ENCODE results near the gene MYO6.

The MYO6 gene

GRCh38 chr6:75761489-75761888, 12.4 kb downstream of the MYO6 start (continued):
- TF ChIP-seq TOX (CRISPR knock-in tag; IDR thresholded peaks at IDR 0.05; ENCODE audit: borderline replicate concordance) (no peak), ZFP30 (CRISPR knock-in tag; IDR thresholded peaks at IDR 0.05) (no peak)

DNA sequence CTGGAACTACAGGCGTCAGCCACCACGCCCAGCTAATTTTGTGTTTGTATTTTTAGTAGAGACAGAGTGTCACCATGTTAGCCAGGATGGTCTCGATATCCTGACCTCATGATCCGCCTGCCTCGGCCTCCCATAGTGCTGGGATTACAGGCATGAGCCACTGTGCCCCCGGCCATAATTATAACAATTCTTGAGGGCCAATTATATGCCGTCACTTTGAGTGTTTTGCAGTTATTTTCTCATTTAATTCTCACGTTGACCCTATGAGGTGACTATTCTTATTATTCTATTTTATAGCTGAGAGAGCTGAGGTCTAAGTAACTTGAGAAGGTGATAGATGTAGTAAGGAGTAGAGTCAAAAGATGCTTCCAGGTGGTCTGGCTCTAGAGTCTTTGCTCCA, 13.0 kb downstream of the MYO6 start:
- no peak for ATAC-seq
- TF ChIP-seq CSDC2 (CRISPR knock-in tag; IDR thresholded peaks at IDR 0.05) (no peak), PPARA (CRISPR knock-in tag; IDR thresholded peaks at IDR 0.05; ENCODE audit: borderline replicate concordance) (no peak), TOX (CRISPR knock-in tag; IDR thresholded peaks at IDR 0.05; ENCODE audit: borderline replicate concordance) (no peak), ZNF8 (CRISPR knock-in tag; IDR thresholded peaks at IDR 0.05) (no peak), BACH2 (CRISPR knock-in tag; IDR thresholded peaks at IDR 0.05; ENCODE audit: borderline replicate concordance) (no peak), ISL1 (CRISPR knock-in tag; IDR thresholded peaks at IDR 0.05) (no peak), ZNF565 (CRISPR knock-in tag; conservative IDR thresholded peaks at IDR 0.05; ENCODE audit: low read depth) (no peak), PATZ1 (CRISPR knock-in tag; IDR thresholded peaks at IDR 0.05; ENCODE audit: borderline replicate concordance) (no peak), ESRRG (CRISPR knock-in tag; IDR thresholded peaks at IDR 0.05) (no peak), ZFP30 (CRISPR knock-in tag; IDR thresholded peaks at IDR 0.05) (no peak), ARNTL (CRISPR knock-in tag; IDR thresholded peaks at IDR 0.05; ENCODE audit: borderline replicate concordance, low read depth) (no peak)
- TF ChIP-seq, protein P1, sequence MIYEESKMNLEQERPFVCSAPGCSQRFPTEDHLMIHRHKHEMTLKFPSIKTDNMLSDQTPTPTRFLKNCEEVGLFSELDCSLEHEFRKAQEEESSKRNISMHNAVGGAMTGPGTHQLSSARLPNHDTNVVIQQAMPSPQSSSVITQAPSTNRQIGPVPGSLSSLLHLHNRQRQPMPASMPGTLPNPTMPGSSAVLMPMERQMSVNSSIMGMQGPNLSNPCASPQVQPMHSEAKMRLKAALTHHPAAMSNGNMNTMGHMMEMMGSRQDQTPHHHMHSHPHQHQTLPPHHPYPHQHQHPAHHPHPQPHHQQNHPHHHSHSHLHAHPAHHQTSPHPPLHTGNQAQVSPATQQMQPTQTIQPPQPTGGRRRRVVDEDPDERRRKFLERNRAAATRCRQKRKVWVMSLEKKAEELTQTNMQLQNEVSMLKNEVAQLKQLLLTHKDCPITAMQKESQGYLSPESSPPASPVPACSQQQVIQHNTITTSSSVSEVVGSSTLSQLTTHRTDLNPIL (CRISPR knock-in tag; IDR thresholded peaks at IDR 0.05; ENCODE audit: low read depth): no peak

DNA sequence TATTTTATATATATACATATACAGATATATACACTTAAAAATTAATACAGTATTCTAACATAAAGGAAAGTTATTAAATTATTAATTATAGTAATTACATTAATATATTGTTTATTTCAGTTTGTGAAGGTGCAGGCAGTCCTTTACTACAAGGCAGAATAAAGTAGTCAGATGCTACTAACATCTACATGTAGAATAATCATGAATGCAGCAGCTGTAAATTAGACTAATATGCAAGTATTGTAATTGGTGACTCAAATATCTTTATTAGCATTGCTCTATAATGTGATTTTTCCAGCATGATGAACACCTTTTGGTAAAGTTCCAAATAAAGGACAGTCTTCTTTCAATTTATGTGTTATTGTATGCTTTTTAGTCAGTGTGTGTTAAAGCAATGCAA, 17.3 kb downstream of the MYO6 start:
- TF ChIP-seq ESRRG (CRISPR knock-in tag; IDR thresholded peaks at IDR 0.05): no peak
- TF ChIP-seq GLIS3 (CRISPR knock-in tag; IDR thresholded peaks at IDR 0.05): no peak
- TF ChIP-seq, protein P1 (CRISPR knock-in tag; IDR thresholded peaks at IDR 0.05; ENCODE audit: low read depth): no peak
- no peak for TF ChIP-seq CSDC2 (CRISPR knock-in tag; IDR thresholded peaks at IDR 0.05)
- TF ChIP-seq PATZ1 (CRISPR knock-in tag; IDR thresholded peaks at IDR 0.05; ENCODE audit: borderline replicate concordance): no peak
- no peak for TF ChIP-seq BACH2 (CRISPR knock-in tag; IDR thresholded peaks at IDR 0.05; ENCODE audit: borderline replicate concordance)
- no peak for TF ChIP-seq ZNF565 (CRISPR knock-in tag; conservative IDR thresholded peaks at IDR 0.05; ENCODE audit: low read depth)
- no peak for TF ChIP-seq SNAI2 (CRISPR knock-in tag; IDR thresholded peaks at IDR 0.05)
- TF ChIP-seq TOX (CRISPR knock-in tag; IDR thresholded peaks at IDR 0.05; ENCODE audit: borderline replicate concordance): no peak
- no peak for TF ChIP-seq PPARA (CRISPR knock-in tag; IDR thresholded peaks at IDR 0.05; ENCODE audit: borderline replicate concordance)
- TF ChIP-seq ARNTL (CRISPR knock-in tag; IDR thresholded peaks at IDR 0.05; ENCODE audit: borderline replicate concordance, low read depth): no peak
- no peak for TF ChIP-seq OSR1 (CRISPR knock-in tag; IDR thresholded peaks at IDR 0.05)
- TF ChIP-seq ZFP30 (CRISPR knock-in tag; IDR thresholded peaks at IDR 0.05): no peak
- TF ChIP-seq, protein P2, sequence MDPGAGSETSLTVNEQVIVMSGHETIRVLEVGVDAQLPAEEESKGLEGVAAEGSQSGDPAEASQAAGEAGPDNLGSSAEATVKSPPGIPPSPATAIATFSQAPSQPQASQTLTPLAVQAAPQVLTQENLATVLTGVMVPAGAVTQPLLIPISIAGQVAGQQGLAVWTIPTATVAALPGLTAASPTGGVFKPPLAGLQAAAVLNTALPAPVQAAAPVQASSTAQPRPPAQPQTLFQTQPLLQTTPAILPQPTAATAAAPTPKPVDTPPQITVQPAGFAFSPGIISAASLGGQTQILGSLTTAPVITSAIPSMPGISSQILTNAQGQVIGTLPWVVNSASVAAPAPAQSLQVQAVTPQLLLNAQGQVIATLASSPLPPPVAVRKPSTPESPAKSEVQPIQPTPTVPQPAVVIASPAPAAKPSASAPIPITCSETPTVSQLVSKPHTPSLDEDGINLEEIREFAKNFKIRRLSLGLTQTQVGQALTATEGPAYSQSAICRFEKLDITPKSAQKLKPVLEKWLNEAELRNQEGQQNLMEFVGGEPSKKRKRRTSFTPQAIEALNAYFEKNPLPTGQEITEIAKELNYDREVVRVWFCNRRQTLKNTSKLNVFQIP (CRISPR knock-in tag; IDR thresholded peaks at IDR 0.05; ENCODE audit: borderline replicate concordance, low read depth): no peak
- no peak for TF ChIP-seq TCF4 (CRISPR knock-in tag; IDR thresholded peaks at IDR 0.05; ENCODE audit: borderline replicate concordance)
- no peak for TF ChIP-seq CSRNP3 (CRISPR knock-in tag; IDR thresholded peaks at IDR 0.05)
- no peak for TF ChIP-seq ISL1 (CRISPR knock-in tag; IDR thresholded peaks at IDR 0.05)
- TF ChIP-seq ZC3H10 (CRISPR knock-in tag; IDR thresholded peaks at IDR 0.05): no peak
- no peak for ATAC-seq
